HEK293 (cell line): Measurements from ENCODE around the gene NAA80.

Experiments
- CTCF ChIA-PET: fragments of 350-600 bp; formaldehyde crosslinking; extraction: SDS; loops from one replicate; lab custom pipeline; 2021; ENCODE audit warnings: antibody characterized with exemption; lab: Yijun Ruan, JAX
- POLR2A ChIA-PET: fragments of 300-600 bp; formaldehyde crosslinking; extraction: SDS; loops from one replicate; lab custom pipeline; 2020; ENCODE audit warnings: antibody characterized with exemption, inconsistent platforms; lab: Yijun Ruan, JAX
- H3K27ac ChIP-seq: fragments of 200-500 bp; sonication (Bioruptor generic); 2 replicates; pipeline ENCODE4 v1.5.1; 2014; ENCODE audit warnings: low read depth, low read length, control low read depth, inconsistent platforms; ENCODE audit errors: extremely low read depth
- H3K36me3 ChIP-seq, 2 experiments: fragments of 200-500 bp in 1 of 2; sonication (Bioruptor generic) in 1 of 2; 1 replicate in 1 of 2; 2 replicates in 1 of 2; pipeline ENCODE4 v1.5.1; 2014 to 2017; ENCODE audit warnings: inconsistent platforms in 2 of 2, low read length in 2 of 2; ENCODE audit not compliant: control insufficient read depth in 2 of 2, insufficient read depth in 1 of 2
- H3K4me1 ChIP-seq: fragments of 200-500 bp; sonication (Bioruptor generic); 2 replicates; pipeline ENCODE4 v1.5.1; 2014; ENCODE audit warnings: mild to moderate bottlenecking, low read length, inconsistent platforms; ENCODE audit not compliant: control insufficient read depth, insufficient read depth
- H3K4me3 ChIP-seq: 2 replicates; pipeline ENCODE4 v1.5.1; 2011; ENCODE audit warnings: low read depth, mild to moderate bottlenecking, control low read depth, low read length, moderate library complexity
- H3K9me3 ChIP-seq: fragments of 200-500 bp; sonication (Bioruptor generic); 2 replicates; pipeline ENCODE4 v1.5.1; 2014; ENCODE audit warnings: low read depth, low read length, inconsistent platforms; ENCODE audit not compliant: control insufficient read depth, insufficient read depth
- ATF2 ChIP-seq: fragments of 450-650 bp; formaldehyde crosslinking; IDR thresholded peaks from 2 replicates; pipeline ENCODE4 v1.5.1; 2016; ENCODE audit warnings: missing biosample characterization, missing genetic modification characterization, low read depth
- MEIS1 ChIP-seq: sonication (generic); formaldehyde crosslinking; IDR thresholded peaks from 2 replicates; pipeline ENCODE4 v1.8.1; 2022; ENCODE audit warnings: missing genetic modification reagents, mild to moderate bottlenecking, borderline replicate concordance
- REPIN1 ChIP-seq: fragments of 450-650 bp; formaldehyde crosslinking; IDR thresholded peaks from 2 replicates; pipeline ENCODE4 v1.5.1; 2017; ENCODE audit warnings: missing biosample characterization, missing genetic modification characterization, low read depth
- YY1 ChIP-seq: fragments of 450-650 bp; formaldehyde crosslinking; IDR thresholded peaks from 2 replicates; pipeline ENCODE4 v1.5.1; 2018; ENCODE audit warnings: missing biosample characterization, missing genetic modification characterization
- ZFP3 ChIP-seq: fragments of 450-650 bp; formaldehyde crosslinking; IDR thresholded peaks from 2 replicates; pipeline ENCODE4 v1.5.1; 2016; ENCODE audit warnings: low read depth, missing biosample characterization, missing genetic modification characterization
- ZNF16 ChIP-seq: fragments of 450-650 bp; formaldehyde crosslinking; IDR thresholded peaks from 2 replicates; pipeline ENCODE4 v1.5.1; 2016; ENCODE audit warnings: low read depth, missing biosample characterization, missing genetic modification characterization
- ZNF18 ChIP-seq: fragments of 450-650 bp; formaldehyde crosslinking; IDR thresholded peaks from 2 replicates; pipeline ENCODE4 v1.5.1; 2016; ENCODE audit warnings: missing biosample characterization, missing genetic modification characterization
- ZNF2 ChIP-seq: fragments of 450-650 bp; formaldehyde crosslinking; IDR thresholded peaks from 2 replicates; pipeline ENCODE4 v1.5.1; 2016; ENCODE audit warnings: missing biosample characterization, missing genetic modification characterization
- ZNF223 ChIP-seq: fragments of 450-650 bp; formaldehyde crosslinking; IDR thresholded peaks from 2 replicates; pipeline ENCODE4 v1.5.1; 2016; ENCODE audit warnings: missing biosample characterization, missing genetic modification characterization
- ZNF335 ChIP-seq: fragments of 450-650 bp; formaldehyde crosslinking; conservative IDR thresholded peaks from 2 replicates; pipeline ENCODE4 v1.5.1; 2016; ENCODE audit warnings: missing biosample characterization, missing genetic modification characterization
- ZNF362 ChIP-seq: fragments of 450-650 bp; formaldehyde crosslinking; IDR thresholded peaks from 2 replicates; pipeline ENCODE4 v1.5.1; 2016; ENCODE audit warnings: missing biosample characterization, missing genetic modification characterization
- ZNF398 ChIP-seq: fragments of 450-650 bp; formaldehyde crosslinking; IDR thresholded peaks from 2 replicates; pipeline ENCODE4 v1.5.1; 2017; ENCODE audit warnings: missing biosample characterization, missing genetic modification characterization
- ZNF449 ChIP-seq: fragments of 450-650 bp; formaldehyde crosslinking; IDR thresholded peaks from 2 replicates; pipeline ENCODE4 v1.5.1; 2017; ENCODE audit warnings: missing biosample characterization, mild to moderate bottlenecking, missing genetic modification characterization, moderate library complexity
- ZNF514 ChIP-seq: fragments of 450-650 bp; formaldehyde crosslinking; IDR thresholded peaks from 2 replicates; pipeline ENCODE4 v1.5.1; 2016; ENCODE audit warnings: missing biosample characterization, missing genetic modification characterization
- ZNF530 ChIP-seq: fragments of 450-650 bp; formaldehyde crosslinking; IDR thresholded peaks from 2 replicates; pipeline ENCODE4 v1.5.1; 2016; ENCODE audit warnings: low read depth, missing biosample characterization, missing genetic modification characterization
- ZNF544 ChIP-seq: fragments of 450-650 bp; formaldehyde crosslinking; IDR thresholded peaks from 2 replicates; pipeline ENCODE4 v1.5.0; 2017; ENCODE audit warnings: missing biosample characterization, missing genetic modification characterization
- ZNF600 ChIP-seq: fragments of 450-650 bp; formaldehyde crosslinking; IDR thresholded peaks from 2 replicates; pipeline ENCODE4 v1.5.1; 2016; ENCODE audit warnings: missing biosample characterization, missing genetic modification characterization
- ZNF629 ChIP-seq: fragments of 450-650 bp; formaldehyde crosslinking; IDR thresholded peaks from 2 replicates; pipeline ENCODE4 v1.5.1; 2017; ENCODE audit warnings: missing biosample characterization, missing genetic modification characterization
- ZNF692 ChIP-seq: fragments of 450-650 bp; formaldehyde crosslinking; IDR thresholded peaks from 2 replicates; pipeline ENCODE4 v1.5.1; 2016; ENCODE audit warnings: missing biosample characterization, missing genetic modification characterization
- ZNF785 ChIP-seq: fragments of 450-650 bp; formaldehyde crosslinking; IDR thresholded peaks from 2 replicates; pipeline ENCODE4 v1.5.1; 2016; ENCODE audit warnings: missing biosample characterization, missing genetic modification characterization
- ZSCAN16 ChIP-seq: fragments of 450-650 bp; formaldehyde crosslinking; IDR thresholded peaks from 2 replicates; pipeline ENCODE4 v1.5.1; 2016; ENCODE audit warnings: missing biosample characterization, missing genetic modification characterization
- ZSCAN4 ChIP-seq: fragments of 450-650 bp; formaldehyde crosslinking; IDR thresholded peaks from 2 replicates; pipeline ENCODE4 v1.5.1; 2017; ENCODE audit warnings: missing biosample characterization, missing genetic modification characterization

NAA80 gene

GRCh38 chr3:50337175-50337861, 38.1 kb upstream of the NAA80 start (continued):
- TF ChIP-seq ZNF2: peak; percentile 70; the same call in 1 of the 2 replicates
- TF ChIP-seq YY1 (tag by site-specific recombination): no peak
- no peak for TF ChIP-seq ZSCAN4
- no peak for TF ChIP-seq ZFP3 (tag by site-specific recombination)
- 0 out of 2 replicates have a peak, but pooled peaks have one; percentile 16 for TF ChIP-seq ZNF335 (tag by site-specific recombination)
- TF ChIP-seq ZNF398 (tag by site-specific recombination): 0 out of 2 replicates have a peak, but pooled peaks have one; percentile 28
- TF ChIP-seq ZNF544: no peak
- TF ChIP-seq ATF2: peak; percentile 97
- 0 out of 2 replicates have a peak, but pooled peaks have one; percentile 44 for TF ChIP-seq ZNF785 (tag by site-specific recombination)
- TF ChIP-seq MEIS1 (CRISPR knock-in tag): no peak

- ChIA-PET POLR2A (interaction anchor here (0.6 to 2.7 kb wide), 26 partner anchors 8 to 1060 kb away, joined by 3 to 63 read pairs (median 6); partner anchors contain the start of genes CYB561D2, GNAI2, HEMK1 and HYAL2), CTCF (interaction anchor here (0.7 to 2.6 kb wide), 9 partner anchors 8 to 206 kb away, joined by 3 to 13 read pairs (median 4); partner anchors contain the start of gene TUSC2)
- no peaks in the 10 kb centered on the region; the same call in 1 of the 2 replicates for H3K4me1 ChIP-seq
- no peaks in the 10 kb centered on the region for H3K9me3 ChIP-seq
- H3K27ac ChIP-seq: peak overlapping the region; percentile 88
- peak overlapping the region; percentile 96 for H3K4me3 ChIP-seq
- peaks cover 3 to 35% of the 10 kb centered on the region in 2 experiments; a peak in 2 of 3 replicates for H3K36me3 ChIP-seq
- no peak for TF ChIP-seq ZNF16
- 0 out of 2 replicates have a peak, but pooled peaks have one; percentile 40 for TF ChIP-seq REPIN1
- 0 out of 2 replicates have a peak, but pooled peaks have one; percentile 26 for TF ChIP-seq ZSCAN16 (tag by site-specific recombination)
- TF ChIP-seq ZNF449 (tag by site-specific recombination): no peak
- TF ChIP-seq ZNF18: no peak
- TF ChIP-seq ZNF692 (tag by site-specific recombination): no peak
- TF ChIP-seq ZNF223 (tag by site-specific recombination): peak; percentile 97
- TF ChIP-seq ZNF362 (tag by site-specific recombination): no peak
- no peak for TF ChIP-seq ZNF530 (tag by site-specific recombination)
- no peak for TF ChIP-seq ZNF514 (tag by site-specific recombination)
- TF ChIP-seq ZNF629: no peak
- TF ChIP-seq ZNF600: no peak
- peak; percentile 35 for TF ChIP-seq ZNF335 (tag by site-specific recombination)
Observed at GRCh38 chr3:50336452-50337174, 37.4 kb upstream of the NAA80 start.
